RWPE2 (cell line): Measurements from ENCODE around the gene RCOR1.

Experiments
- ATAC-seq: fragments of 200-7000 bp; cut with Tn5 transposase; 3 replicates; pipeline ENCODE4 v1.9.1; 2021; ENCODE audit warnings: low read depth
- DNase-seq: peaks from one replicate; pipeline ENCODE4 v3.0.0-alpha.2; 2020; ENCODE audit warnings: low spot score
- H3K27ac ChIP-seq: fragments of 450-650 bp; 2 replicates; pipeline ENCODE4 v1.5.1; 2017; ENCODE audit warnings: mild to moderate bottlenecking; ENCODE audit not compliant: poor library complexity, severe bottlenecking
- H3K27me3 ChIP-seq: fragments of 250-450 bp; sonication (Bioruptor Pico); 2 replicates; pipeline ENCODE4 v1.5.1; 2021; ENCODE audit warnings: mild to moderate bottlenecking, moderate library complexity; ENCODE audit not compliant: insufficient read depth, poor library complexity, severe bottlenecking
- H3K36me3 ChIP-seq: fragments of 250-450 bp; sonication (Bioruptor Pico); 2 replicates; pipeline ENCODE4 v1.5.1; 2020; ENCODE audit warnings: low read depth, mild to moderate bottlenecking, moderate library complexity
- H3K4me1 ChIP-seq: fragments of 250-450 bp; sonication (Bioruptor Pico); 2 replicates; pipeline ENCODE4 v1.5.1; 2021; ENCODE audit warnings: mild to moderate bottlenecking, moderate library complexity; ENCODE audit not compliant: insufficient read depth, poor library complexity, severe bottlenecking
- H3K4me3 ChIP-seq: fragments of 250-450 bp; sonication (Bioruptor Pico); 2 replicates; pipeline ENCODE4 v1.5.1; 2021; ENCODE audit warnings: mild to moderate bottlenecking, moderate library complexity; ENCODE audit not compliant: severe bottlenecking
- H3K9me3 ChIP-seq: fragments of 250-450 bp; sonication (Bioruptor Pico); 2 replicates; pipeline ENCODE4 v1.5.1; 2021; ENCODE audit warnings: mild to moderate bottlenecking, moderate library complexity; ENCODE audit not compliant: severe bottlenecking
- TF ChIP-seq, protein P1 (sequence below): fragments of 450-650 bp; IDR thresholded peaks from one replicate; pipeline ENCODE4 v1.5.1; 2017; ENCODE audit warnings: mild to moderate bottlenecking, moderate library complexity; ENCODE audit not compliant: poor library complexity, severe bottlenecking

RCOR1 gene

GRCh38 chr14:102666635-102667034 lies 74.2 kb downstream of the RCOR1 start:
- no peak overlapping the region for H3K27ac ChIP-seq
- ATAC-seq (no peak), DNase-seq (no peak)
- H3K27me3 ChIP-seq, result no peaks in the 10 kb centered on the region
- TF ChIP-seq, protein P1, sequence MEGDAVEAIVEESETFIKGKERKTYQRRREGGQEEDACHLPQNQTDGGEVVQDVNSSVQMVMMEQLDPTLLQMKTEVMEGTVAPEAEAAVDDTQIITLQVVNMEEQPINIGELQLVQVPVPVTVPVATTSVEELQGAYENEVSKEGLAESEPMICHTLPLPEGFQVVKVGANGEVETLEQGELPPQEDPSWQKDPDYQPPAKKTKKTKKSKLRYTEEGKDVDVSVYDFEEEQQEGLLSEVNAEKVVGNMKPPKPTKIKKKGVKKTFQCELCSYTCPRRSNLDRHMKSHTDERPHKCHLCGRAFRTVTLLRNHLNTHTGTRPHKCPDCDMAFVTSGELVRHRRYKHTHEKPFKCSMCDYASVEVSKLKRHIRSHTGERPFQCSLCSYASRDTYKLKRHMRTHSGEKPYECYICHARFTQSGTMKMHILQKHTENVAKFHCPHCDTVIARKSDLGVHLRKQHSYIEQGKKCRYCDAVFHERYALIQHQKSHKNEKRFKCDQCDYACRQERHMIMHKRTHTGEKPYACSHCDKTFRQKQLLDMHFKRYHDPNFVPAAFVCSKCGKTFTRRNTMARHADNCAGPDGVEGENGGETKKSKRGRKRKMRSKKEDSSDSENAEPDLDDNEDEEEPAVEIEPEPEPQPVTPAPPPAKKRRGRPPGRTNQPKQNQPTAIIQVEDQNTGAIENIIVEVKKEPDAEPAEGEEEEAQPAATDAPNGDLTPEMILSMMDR, result no peak
- H3K36me3 ChIP-seq, result no peaks in the 10 kb centered on the region
- H3K4me3 ChIP-seq, result no peak overlapping the region
- H3K4me1 ChIP-seq, result no peaks in the 10 kb centered on the region
- no peaks in the 10 kb centered on the region for H3K9me3 ChIP-seq

DNA sequence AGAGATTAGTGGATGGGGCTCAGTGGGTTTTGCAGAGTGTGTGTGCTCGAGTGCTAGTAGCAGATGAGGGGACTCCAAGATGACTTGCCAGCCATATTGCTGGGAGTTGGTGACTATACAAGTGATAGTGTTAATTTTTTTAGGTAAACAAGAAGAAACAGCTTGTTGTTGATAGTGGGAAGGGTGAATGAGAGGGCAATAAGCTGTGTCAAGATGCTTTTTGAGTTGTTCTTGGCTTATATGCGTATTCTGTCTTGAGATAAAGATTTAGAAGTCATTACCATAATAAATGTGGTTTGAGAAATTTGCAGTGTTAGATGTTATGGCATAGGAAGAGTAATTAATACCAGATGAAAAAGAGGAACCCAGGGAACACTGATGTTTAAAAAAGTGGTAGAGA lies 75.3 kb downstream of the RCOR1 start:
- H3K4me1 ChIP-seq, result no peaks in the 10 kb centered on the region
- TF ChIP-seq, protein P1, result no peak
- no peaks in the 10 kb centered on the region for H3K27me3 ChIP-seq
- ATAC-seq (no peak), DNase-seq (no peak)
- H3K4me3 ChIP-seq, result no peak overlapping the region
- H3K36me3 ChIP-seq, result no peaks in the 10 kb centered on the region
- no peak overlapping the region for H3K27ac ChIP-seq
- no peaks in the 10 kb centered on the region for H3K9me3 ChIP-seq

- DNase-seq, result no peak
- Histone ChIP-seq H3K27ac (no peak overlapping the region), H3K4me1 (no peaks in the 10 kb centered on the region), H3K27me3 (no peaks in the 10 kb centered on the region), H3K4me3 (no peak overlapping the region), H3K36me3 (no peaks in the 10 kb centered on the region), H3K9me3 (no peaks in the 10 kb centered on the region)
- no peak for ATAC-seq
- TF ChIP-seq, protein P1, result no peak
Measured at GRCh38 chr14:102668291-102668873, 75.9 kb downstream of the RCOR1 start.

- peaks cover 12% of the 10 kb centered on the region for H3K4me1 ChIP-seq
- no peak for ATAC-seq
Measured at GRCh38 chr14:102671410-102671809, 79.0 kb downstream of the RCOR1 start.

More at GRCh38 chr14:102671410-102671809, 79.0 kb downstream of the RCOR1 start:
- no peak overlapping the region for H3K27ac ChIP-seq
- DNase-seq, result no peak
- no peaks in the 10 kb centered on the region for H3K9me3 ChIP-seq
- H3K4me3 ChIP-seq, result no peak overlapping the region
- no peaks in the 10 kb centered on the region; the same call in 1 of the 2 replicates for H3K36me3 ChIP-seq
- TF ChIP-seq, protein P1, result no peak
- H3K27me3 ChIP-seq, result no peaks in the 10 kb centered on the region
